GM12878 (cell line): ENCODE measurements around the gene VWA7. TPM values are rescaled to one million over a fixed set of nuclear protein-coding genes. Genes with fewer than 3 reads are reported as not detected.

Experiments
- ATF3 ChIP-seq: IDR thresholded peaks from 2 replicates; pipeline ENCODE4 v1.6.1; 2011; ENCODE audit warnings: low read depth, mild to moderate bottlenecking, low read length, moderate library complexity, borderline replicate concordance; ENCODE audit errors: extremely low read depth
- BCLAF1 ChIP-seq: fragments of 450-650 bp; IDR thresholded peaks from 2 replicates; pipeline ENCODE4 v1.6.1; 2017; ENCODE audit warnings: antibody characterized with exemption, mild to moderate bottlenecking, moderate library complexity
- ELK1 ChIP-seq: IDR thresholded peaks from 2 replicates; pipeline ENCODE4 v1.6.1; 2012; ENCODE audit warnings: low read depth, low read length, improper control_type of control experiment
- EP300 ChIP-seq, 2 experiments: fragments of 150-350 bp in 1 of 2; IDR thresholded peaks; 2 replicates each; pipeline ENCODE4 v1.6.1; 2011 to 2012; ENCODE audit warnings: low read depth in 2 of 2, low read length in 2 of 2, borderline replicate concordance in 1 of 2, improper control_type of control experiment in 1 of 2, inconsistent platforms in 1 of 2; ENCODE audit not compliant: control insufficient read depth in 1 of 2
- FOS ChIP-seq: IDR thresholded peaks from 3 replicates; pipeline ENCODE4 v1.6.1; 2011; ENCODE audit warnings: borderline replicate concordance; ENCODE audit not compliant: insufficient read length; ENCODE audit errors: extremely low read depth
- FOXM1 ChIP-seq: IDR thresholded peaks from 2 replicates; pipeline ENCODE4 v1.6.1; 2012; ENCODE audit warnings: low read depth, mild to moderate bottlenecking, inconsistent platforms, low read length, moderate library complexity
- HDAC2 ChIP-seq: fragments of 200-600 bp; sonication (generic); IDR thresholded peaks from 2 replicates; pipeline ENCODE4 v1.6.1; 2017
- HSF1 ChIP-seq: fragments of 150-350 bp; IDR thresholded peaks from 2 replicates; pipeline ENCODE4 v1.6.1; 2014; ENCODE audit warnings: mild to moderate bottlenecking, low read depth, low read length
- KDM1A ChIP-seq: fragments of 200-600 bp; sonication (generic); IDR thresholded peaks from 2 replicates; pipeline ENCODE4 v1.6.1; 2016; ENCODE audit warnings: borderline replicate concordance
- NR2C2 ChIP-seq: IDR thresholded peaks from 2 replicates; pipeline ENCODE4 v1.6.1; 2011; ENCODE audit warnings: borderline replicate concordance, low read depth; ENCODE audit not compliant: control insufficient read depth, insufficient read length
- NRF1 ChIP-seq: conservative IDR thresholded peaks from 2 replicates; pipeline ENCODE4 v1.6.1; 2011; ENCODE audit warnings: mild to moderate bottlenecking, low read depth, low read length, improper control_type of control experiment
- PKNOX1 ChIP-seq: fragments of 450-650 bp; IDR thresholded peaks from 2 replicates; pipeline ENCODE4 v1.6.1; 2016; ENCODE audit warnings: mild to moderate bottlenecking
- POLR2A ChIP-seq: IDR thresholded peaks from 2 replicates; pipeline ENCODE4 v1.6.1; 2011; ENCODE audit warnings: low read depth, mild to moderate bottlenecking, low read length
- PRDM15 ChIP-seq: fragments of 450-650 bp; formaldehyde crosslinking; IDR thresholded peaks from 2 replicates; pipeline ENCODE4 v1.4.0; 2020; ENCODE audit warnings: mild to moderate bottlenecking, moderate library complexity
- RB1 ChIP-seq: fragments of 450-650 bp; formaldehyde crosslinking; IDR thresholded peaks from 2 replicates; pipeline ENCODE4 v1.6.1; 2017; ENCODE audit warnings: mild to moderate bottlenecking, borderline replicate concordance
- RBBP5 ChIP-seq: fragments of 200-600 bp; sonication (generic); conservative IDR thresholded peaks from 2 replicates; pipeline ENCODE4 v1.6.1; 2016
- RUNX3 ChIP-seq: IDR thresholded peaks from 2 replicates; pipeline ENCODE4 v1.6.1; 2012; ENCODE audit warnings: low read length, inconsistent platforms
- TCF12 ChIP-seq: IDR thresholded peaks from 2 replicates; pipeline ENCODE4 v1.6.1; 2011; ENCODE audit warnings: low read depth, mild to moderate bottlenecking, low read length
- ZNF622 ChIP-seq: fragments of 450-650 bp; IDR thresholded peaks from 2 replicates; pipeline ENCODE4 v1.6.1; 2017; ENCODE audit warnings: mild to moderate bottlenecking, inconsistent platforms
- polyA plus RNA-seq, 11 experiments: library from polyadenylated mRNA; depleted of rRNA in 4 of 11; unstranded in 6 of 11; stranded (reverse) in 5 of 11; fragments of >200 nt; fragmentation: Nextera tagmentation in 4 of 11; fragmentation: Illumina TruSeq in 1 of 11; extraction: Ambion mirVana in 4 of 11; extraction: Trizol in 1 of 11; gene quantifications; 1 replicate in 1 of 11; 2 replicates in 10 of 11; pipeline versions ENCODE4 v1.2.1 to v1.2.3, GENCODE V29; 2011 to 2016; ENCODE audit warnings: inconsistent platforms in 2 of 11, missing spikeins in 2 of 11, low read depth in 1 of 11
- total RNA-seq, 4 experiments: library from RNA; depleted of rRNA in 3 of 4; stranded (reverse); fragments of >200 nt in 3 of 4; fragmentation: Illumina TruSeq in 1 of 4; extraction: Trizol in 1 of 4; gene quantifications; 2 replicates each; pipeline versions ENCODE4 v1.2.1 to v1.2.3, GENCODE V29; 2013 to 2021

Gene VWA7
- total and polyA plus RNA-seq, 10 of the 15 experiments (the other 5 are each of a cell fraction or from before 2014, with no cell fraction given): 0.11 to 3.1 (median 1.2) TPM; not detected in 1

GRCh38 chr6:31776989-31777666 lies at the start of gene VWA7 (continued):
- TF ChIP-seq PRDM15 (CRISPR knock-in tag) (no peak), RUNX3 (peak; percentile 88), FOS (no peak), ELK1 (no peak), RBBP5 (no peak), EP300 (IDR thresholded peaks at IDR 0.05; ENCODE audit: borderline replicate concordance in 1 of 2, control insufficient read depth in 1 of 2, low read depth in 2 of 2, low read length in 2 of 2) (peak; percentile 33 to 39; a peak in 2 of 4 replicates), ATF3 (no peak), BCLAF1 (no peak), HDAC2 (no peak), NR2C2 (no peak), PKNOX1 (peak; percentile 27), NRF1 (no peak), KDM1A (no peak), HSF1 (no peak), RB1 (no peak), FOXM1 (no peak), POLR2A (peak; percentile 72), ZNF622 (no peak), TCF12 (peak; percentile 61; the same call in 1 of the 2 replicates)
